Psoas muscle (tissue), 8 donors: ENCODE data around the gene RBFOX2. TPM values are rescaled to one million over a fixed set of nuclear protein-coding genes. Genes with fewer than 3 reads are reported as not detected.
"Not testable (repeated sequence)": the region's sequence is repeated elsewhere in the genome, so short reads cannot be mapped to it uniquely, and the experiment has no call there.

Experiments
- ATAC-seq, 4 donors: fragments of 200-7000 bp; cut with Tn5 transposase; one replicate each; pipeline ENCODE4 v1.9.1; 2020; ENCODE audit warnings: moderate library complexity in 3 of 4, mild to moderate bottlenecking in 2 of 4
- DNase-seq, 2 donors: peaks; one replicate each; pipeline ENCODE4 v3.0.0-alpha.2; 2020
- H3K27ac ChIP-seq: fragments of 200-600 bp; one replicate; pipeline ENCODE4 v1.8.0; 2022
- H3K27me3 ChIP-seq, 3 donors: fragments of 200-600 bp in 1 of 3; one replicate each; pipeline versions ENCODE4 v1.6.1 to v1.8.0; 2013 to 2022; ENCODE audit warnings: low read length in 2 of 3, mild to moderate bottlenecking in 2 of 3, moderate library complexity in 1 of 3; ENCODE audit not compliant: insufficient read depth in 3 of 3
- H3K36me3 ChIP-seq, 2 donors: fragments of 200-600 bp in 1 of 2; one replicate each; pipeline versions ENCODE4 v1.6.1 to v1.8.0; 2013 to 2022; ENCODE audit warnings: low read depth in 1 of 2, mild to moderate bottlenecking in 1 of 2, moderate library complexity in 1 of 2; ENCODE audit not compliant: insufficient read depth in 1 of 2
- H3K4me1 ChIP-seq: fragments of 200-600 bp; one replicate; pipeline ENCODE4 v1.8.0; 2022
- H3K4me3 ChIP-seq: fragments of 200-600 bp; one replicate; pipeline ENCODE4 v1.8.0; 2022; ENCODE audit warnings: mild to moderate bottlenecking
- H3K9me3 ChIP-seq: fragments of 200-600 bp; one replicate; pipeline ENCODE4 v1.8.0; 2022
- CTCF ChIP-seq: fragments of 200-600 bp; IDR thresholded peaks from one replicate; pipeline ENCODE4 v1.8.0; 2022; ENCODE audit warnings: antibody characterized with exemption
- WGBS, 3 donors: extraction: QIAGEN DNeasy Blood & Tissue Kit; methylation state at CpG; one replicate each; pipeline versions ENCODE4 v1.1.6 to v1.1.7; 2013; 5-methylcytosine and 5-hydroxymethylcytosine counted together
- intact Hi-C, 2 donors: fragments of 100-400 bp; cut with DNase I; formaldehyde crosslinking; loops; one replicate each; pipeline versions ENCODE4 v1.11.0 to v1.14.2; 2022
- polyA plus RNA-seq, 3 donors: library from polyadenylated mRNA; stranded (reverse); fragments of 200-250 nt; gene quantifications; one replicate each; pipeline ENCODE4 v1.2.3, GENCODE V29; 2013
- total RNA-seq, 4 donors: library from RNA; stranded (reverse); fragmentation: NEBNext Ultra II Directional in 2 of 4; extraction: Animal tissue kit (Norgen Biotek cat#: 25700) in 2 of 4; gene quantifications; one replicate each; pipeline versions ENCODE4 v1.2.1 to v1.2.4, GENCODE V29; 2021 to 2023
- donor health status: healthy with polysubstance abuse.
- donor health status: DM: no; HTN: no; CAD: no; lungs with moderate emphysema.
- donor health status: Bipolar disorder and iron deficiency.
- donor health status: healthy.
- donor health status: DM: yes; HTN: yes; CAD: no.
- donor health status: DM: no; HTN: no; CAD: no.
- donor health status: DM: no; HTN: no; CAD: no.
- donor health status: DM: yes; HTN: yes; CAD: no.

Gene RBFOX2
- total and polyA plus RNA-seq, 7 donors: 7.7 to 50.4 (median 28.4) TPM

- Histone ChIP-seq H3K4me3 (peak overlapping the region; percentile 87), H3K27me3 (no peaks in the 10 kb centered on the region), H3K27ac (peak overlapping the region; percentile 87), H3K4me1 (peaks cover 23% of the 10 kb centered on the region), H3K9me3 (no peaks in the 10 kb centered on the region), H3K36me3 (peaks cover 0 to 6% of the 10 kb centered on the region in 2 donors)
- ATAC-seq: no peak
- no peak for DNase-seq
- intact Hi-C loops: loop anchor here in 1 of 2 donors (5.0 kb wide), 1 partner anchor 40 kb away; no protein-coding TSS in a partner anchor
- TF ChIP-seq CTCF: no peak
- 1 to 2% (median 2%) methylated on average over 7 of the region's 7 CpGs for WGBS, 3 donors
Measured at GRCh38 chr22:36027579-36027934, 1.1 kb downstream of the RBFOX2 start.

- H3K36me3 ChIP-seq: peaks cover 0 to 6% of the 10 kb centered on the region in 2 donors
- H3K4me1 ChIP-seq: peaks cover 31% of the 10 kb centered on the region
- no peaks in the 10 kb centered on the region for H3K9me3 ChIP-seq
- intact Hi-C loops: loop anchor here in 1 of 2 donors (5.0 kb wide), 1 partner anchor 41 kb away; no protein-coding TSS in a partner anchor
- TF ChIP-seq CTCF: no peak
- no peak for ATAC-seq
- H3K4me3 ChIP-seq: peak overlapping the region; percentile 87
- no peaks in the 10 kb centered on the region for H3K27me3 ChIP-seq
- DNase-seq: no peak
- peak overlapping the region; percentile 87 for H3K27ac ChIP-seq
Measured at GRCh38 chr22:36026741-36027140, 1.9 kb downstream of the RBFOX2 start.

GRCh38 chr22:36022697-36023096 is 5.9 kb downstream of the RBFOX2 start:
- H3K9me3 ChIP-seq: no peaks in the 10 kb centered on the region
- no peak overlapping the region for H3K4me3 ChIP-seq
- peaks cover 41% of the 10 kb centered on the region for H3K4me1 ChIP-seq
- peak overlapping the region; percentile 46 for H3K27ac ChIP-seq
- peaks cover 0 to 6% of the 10 kb centered on the region in 2 donors for H3K36me3 ChIP-seq
- intact Hi-C loops: no loop called here
- DNase-seq: no peak
- H3K27me3 ChIP-seq: no peaks in the 10 kb centered on the region
- ATAC-seq: no peak
- no peak for TF ChIP-seq CTCF

GRCh38 chr22:36022162-36022561 is 6.5 kb downstream of the RBFOX2 start:
- peaks cover 0 to 6% of the 10 kb centered on the region in 2 donors for H3K36me3 ChIP-seq
- ATAC-seq: no peak
- peak overlapping the region; percentile 46 for H3K27ac ChIP-seq
- intact Hi-C loops: no loop called here
- TF ChIP-seq CTCF: no peak
- H3K4me1 ChIP-seq: peaks cover 41% of the 10 kb centered on the region
- WGBS, 3 donors: 32 to 63% (median 38%) methylated on average over 1 of the region's 1 CpG
- H3K4me3 ChIP-seq: no peak overlapping the region
- DNase-seq: no peak
- no peaks in the 10 kb centered on the region for H3K27me3 ChIP-seq
- H3K9me3 ChIP-seq: no peaks in the 10 kb centered on the region

- Histone ChIP-seq H3K27ac (peak overlapping the region; percentile 46), H3K4me1 (peaks cover 41% of the 10 kb centered on the region), H3K9me3 (no peaks in the 10 kb centered on the region), H3K4me3 (no peak overlapping the region), H3K27me3 (no peaks in the 10 kb centered on the region), H3K36me3 (peaks cover 0 to 6% of the 10 kb centered on the region in 2 donors)
- no peak for DNase-seq
- intact Hi-C loops: no loop called here
- no peak for ATAC-seq
- TF ChIP-seq CTCF: no peak
- WGBS, 3 donors: 45 to 64% (median 48%) methylated on average over 2 of the region's 2 CpGs
Measured at GRCh38 chr22:36021606-36022153, 6.9 kb downstream of the RBFOX2 start.

- H3K27me3 ChIP-seq, H3K27ac ChIP-seq, H3K9me3 ChIP-seq, H3K36me3 ChIP-seq, DNase-seq, intact Hi-C loops, ATAC-seq, H3K4me3 ChIP-seq: not testable (repeated sequence)
- 98 to 100% (median 98%) methylated on average over 3 of the region's 3 CpGs for WGBS, 3 donors
- peaks cover 47% of the 10 kb centered on the region for H3K4me1 ChIP-seq
Measured at GRCh38 chr22:36020865-36021264, 7.8 kb downstream of the RBFOX2 start.
